Gastroesophageal sphincter (tissue), 3 donors: ENCODE measurements around the gene ME2.

ENCODE experiments used
- POLR2A ChIP-seq, 2 donors: fragments of 450-650 bp; IDR thresholded peaks; one replicate each; pipeline ENCODE4 v1.6.1; 2017; ENCODE audit warnings: antibody characterized with exemption in 2 of 2, mild to moderate bottlenecking in 2 of 2, moderate library complexity in 1 of 2
- TF ChIP-seq, protein P1 (sequence below), 4 experiments: fragments of 200-600 bp in 2 of 4; fragments of 450-650 bp in 2 of 4; sonication (generic) in 1 of 4; IDR thresholded peaks; one replicate each; pipeline ENCODE4 v1.5.1; 2017 to 2019; ENCODE audit warnings: antibody characterized with exemption in 4 of 4, mild to moderate bottlenecking in 2 of 4, moderate library complexity in 2 of 4

DNA sequence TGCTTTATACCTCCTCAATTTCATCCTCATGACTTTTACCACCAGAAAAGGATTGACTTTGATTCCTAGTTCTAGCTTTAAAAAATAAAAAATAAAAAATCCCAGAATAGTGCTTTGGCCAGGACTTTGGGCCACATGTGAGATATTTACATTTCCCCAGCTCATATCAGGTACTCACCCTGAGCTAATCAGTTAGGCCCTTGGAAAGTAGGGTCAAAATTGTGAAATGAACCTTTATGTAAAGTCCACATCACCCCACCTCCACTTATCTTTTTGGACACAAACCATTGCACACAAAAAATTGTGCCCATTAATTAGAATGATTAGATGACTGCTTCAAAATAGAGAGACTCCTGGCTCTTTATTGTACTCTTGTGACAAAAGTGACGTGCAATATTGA lies 17.2 kb downstream of the ME2 start:
- TF ChIP-seq, protein P1, sequence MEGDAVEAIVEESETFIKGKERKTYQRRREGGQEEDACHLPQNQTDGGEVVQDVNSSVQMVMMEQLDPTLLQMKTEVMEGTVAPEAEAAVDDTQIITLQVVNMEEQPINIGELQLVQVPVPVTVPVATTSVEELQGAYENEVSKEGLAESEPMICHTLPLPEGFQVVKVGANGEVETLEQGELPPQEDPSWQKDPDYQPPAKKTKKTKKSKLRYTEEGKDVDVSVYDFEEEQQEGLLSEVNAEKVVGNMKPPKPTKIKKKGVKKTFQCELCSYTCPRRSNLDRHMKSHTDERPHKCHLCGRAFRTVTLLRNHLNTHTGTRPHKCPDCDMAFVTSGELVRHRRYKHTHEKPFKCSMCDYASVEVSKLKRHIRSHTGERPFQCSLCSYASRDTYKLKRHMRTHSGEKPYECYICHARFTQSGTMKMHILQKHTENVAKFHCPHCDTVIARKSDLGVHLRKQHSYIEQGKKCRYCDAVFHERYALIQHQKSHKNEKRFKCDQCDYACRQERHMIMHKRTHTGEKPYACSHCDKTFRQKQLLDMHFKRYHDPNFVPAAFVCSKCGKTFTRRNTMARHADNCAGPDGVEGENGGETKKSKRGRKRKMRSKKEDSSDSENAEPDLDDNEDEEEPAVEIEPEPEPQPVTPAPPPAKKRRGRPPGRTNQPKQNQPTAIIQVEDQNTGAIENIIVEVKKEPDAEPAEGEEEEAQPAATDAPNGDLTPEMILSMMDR (IDR thresholded peaks at IDR 0.05): no peak
- TF ChIP-seq POLR2A (IDR thresholded peaks at IDR 0.05): no peak
